K562 (cell line): ENCODE measurements around the gene SEBOX. TPM values are rescaled to one million over a fixed set of nuclear protein-coding genes. Genes with fewer than 3 reads are reported as not detected.

ENCODE experiments used
- C11orf30 ChIP-seq: fragments of 450-650 bp; IDR thresholded peaks from 2 replicates; pipeline ENCODE4 v1.6.1; 2016; ENCODE audit warnings: low read depth, mild to moderate bottlenecking
- CREM ChIP-seq: IDR thresholded peaks from 2 replicates; pipeline ENCODE4 v1.6.1; 2014; ENCODE audit warnings: antibody characterized with exemption, low read depth
- EP400 ChIP-seq: fragments of 450-650 bp; IDR thresholded peaks from 2 replicates; pipeline ENCODE4 v1.6.1; 2017; ENCODE audit warnings: antibody characterized with exemption, mild to moderate bottlenecking, moderate library complexity
- FOXK2 ChIP-seq, 2 experiments: fragments of 450-650 bp; IDR thresholded peaks in 1 of 2; conservative IDR thresholded peaks in 1 of 2; 2 replicates each; pipeline ENCODE4 v1.6.1; 2016; ENCODE audit warnings: low read depth in 2 of 2, mild to moderate bottlenecking in 1 of 2
- GATAD2B ChIP-seq: fragments of 450-650 bp; IDR thresholded peaks from 2 replicates; pipeline ENCODE4 v1.6.1; 2017; ENCODE audit warnings: mild to moderate bottlenecking, borderline replicate concordance
- HES1 ChIP-seq: fragments of 450-650 bp; IDR thresholded peaks from 2 replicates; pipeline ENCODE4 v1.6.1; 2016; ENCODE audit warnings: low read depth, mild to moderate bottlenecking, moderate library complexity
- ILF3 ChIP-seq: fragments of 450-650 bp; IDR thresholded peaks from 2 replicates; pipeline ENCODE4 v1.6.1; 2018; ENCODE audit warnings: antibody characterized with exemption, mild to moderate bottlenecking, moderate library complexity, borderline replicate concordance
- JUN ChIP-seq, 2 experiments: sonication (generic) in 1 of 2; formaldehyde crosslinking in 1 of 2; IDR thresholded peaks; 2 replicates each; pipeline versions ENCODE4 v1.6.1 to v1.8.0; 2012 to 2022; ENCODE audit warnings: borderline replicate concordance in 2 of 2, mild to moderate bottlenecking in 2 of 2, improper control_type of control experiment in 1 of 2, low read depth in 1 of 2, low read length in 1 of 2, missing genetic modification reagents in 1 of 2
- L3MBTL2 ChIP-seq: fragments of 450-650 bp; IDR thresholded peaks from 2 replicates; pipeline ENCODE4 v1.6.1; 2016; ENCODE audit warnings: mild to moderate bottlenecking, moderate library complexity
- NFIC ChIP-seq: fragments of 450-650 bp; IDR thresholded peaks from 2 replicates; pipeline ENCODE4 v1.6.1; 2017; ENCODE audit warnings: mild to moderate bottlenecking, inconsistent platforms
- NFXL1 ChIP-seq: fragments of 450-650 bp; formaldehyde crosslinking; IDR thresholded peaks from 2 replicates; pipeline ENCODE4 v1.4.0; 2021; ENCODE audit warnings: mild to moderate bottlenecking
- RBM22 ChIP-seq: fragments of 200-400 bp; formaldehyde crosslinking; IDR thresholded peaks from 2 replicates; pipeline ENCODE4 v1.6.1; 2018; ENCODE audit warnings: low read length, low read depth; ENCODE audit not compliant: poor library complexity, severe bottlenecking
- SIN3B ChIP-seq: fragments of 450-650 bp; IDR thresholded peaks from 2 replicates; pipeline ENCODE4 v1.6.1; 2017; ENCODE audit warnings: low read depth, mild to moderate bottlenecking, moderate library complexity
- SPI1 ChIP-seq: IDR thresholded peaks from 2 replicates; pipeline ENCODE4 v1.6.1; 2011; ENCODE audit warnings: low read depth, low read length, control low read depth, borderline replicate concordance
- SRF ChIP-seq, 2 experiments: fragments of 250-450, 450-650 bp in 1 of 2; sonication (Bioruptor Pico) in 1 of 2; sonication (generic) in 1 of 2; formaldehyde crosslinking; IDR thresholded peaks; 2 replicates each; pipeline versions ENCODE4 v1.5.0 to v1.5.1; 2020 to 2022; ENCODE audit warnings: mild to moderate bottlenecking in 1 of 2, missing genetic modification reagents in 1 of 2
- SRSF3 ChIP-seq: fragments of 200-400 bp; formaldehyde crosslinking; IDR thresholded peaks from 2 replicates; pipeline ENCODE4 v1.6.1; 2016; ENCODE audit warnings: mild to moderate bottlenecking, low read length, moderate library complexity; ENCODE audit not compliant: insufficient read depth
- SUPT5H ChIP-seq: fragments of 450-650 bp; IDR thresholded peaks from 2 replicates; pipeline ENCODE4 v1.6.1; 2016
- TBL1XR1 ChIP-seq, 2 experiments: IDR thresholded peaks; 2 replicates each; pipeline ENCODE4 v1.6.1; 2012; ENCODE audit warnings: improper control_type of control experiment in 2 of 2, low read length in 2 of 2, mild to moderate bottlenecking in 1 of 2
- TBP ChIP-seq: optimal IDR thresholded peaks from 2 replicates; pipeline ENCODE3; 2011; ENCODE audit warnings: low read depth, low read length, improper control_type of control experiment
- ZBTB8A ChIP-seq: fragments of 450-650 bp; IDR thresholded peaks from 2 replicates; pipeline ENCODE4 v1.6.1; 2018; ENCODE audit warnings: mild to moderate bottlenecking, moderate library complexity; ENCODE audit not compliant: partially characterized antibody
- ZFPM2 ChIP-seq: fragments of 250-450 bp; sonication (Bioruptor Pico); IDR thresholded peaks from 2 replicates; pipeline ENCODE4 v1.5.1; 2022; ENCODE audit warnings: mild to moderate bottlenecking
- ZNF175 ChIP-seq: fragments of 200-800 bp; sonication (Bioruptor generic); IDR thresholded peaks from 2 replicates; pipeline ENCODE4 v1.6.1; 2016; ENCODE audit warnings: low read depth, mild to moderate bottlenecking, missing genetic modification characterization, missing compliant biosample characterization
- ZNF511 ChIP-seq: sonication (generic); formaldehyde crosslinking; IDR thresholded peaks from 2 replicates; pipeline ENCODE4 v1.8.0; 2022; ENCODE audit warnings: mild to moderate bottlenecking, missing genetic modification reagents
- polyA plus RNA-seq, 8 experiments: library from polyadenylated mRNA; depleted of rRNA in 4 of 8; stranded (reverse) in 5 of 8; unstranded in 3 of 8; fragments of >200 nt; fragmentation: Nextera tagmentation in 2 of 8; fragmentation: Illumina TruSeq in 1 of 8; extraction: Ambion mirVana in 2 of 8; extraction: Trizol in 1 of 8; gene quantifications; 2 replicates each; pipeline versions ENCODE4 v1.2.1 to v1.2.3, GENCODE V29; 2011 to 2014; ENCODE audit warnings: inconsistent platforms in 1 of 8, missing spikeins in 1 of 8
- total RNA-seq, 7 experiments: library from RNA; depleted of rRNA in 6 of 7; stranded (reverse); fragments of >200 nt in 6 of 7; fragmentation: Illumina TruSeq in 2 of 7; extraction: Trizol in 2 of 7; gene quantifications; 2 replicates each; pipeline versions ENCODE4 v1.2.1 to v1.2.3, GENCODE V29; 2011 to 2021; ENCODE audit warnings: low replicate concordance in 1 of 7
- TF ChIP-seq, protein P1 (sequence below): fragments of 450-650 bp; IDR thresholded peaks from 2 replicates; pipeline ENCODE4 v1.7.1; 2018; ENCODE audit warnings: mild to moderate bottlenecking, low read depth; ENCODE audit not compliant: partially characterized antibody

The SEBOX gene
- total and polyA plus RNA-seq, 9 of the 15 experiments (the other 6 are each of a cell fraction or from before 2014, with no cell fraction given), result not detected

GRCh38 chr17:28357061-28357900, 7.7 kb downstream of the SEBOX start, which contains the start of gene POLDIP2 (continued):
- TF ChIP-seq SIN3B (peak; percentile 100), SRSF3 (no peak), ZNF175 (CRISPR knock-in tag) (0 out of 2 replicates have a peak, but pooled peaks have one; percentile 40), SPI1 (peak; percentile 74), NFIC (peak; percentile 55), L3MBTL2 (peak; percentile 84), HES1 (no peak), RBM22 (peak; percentile 48), JUN (IDR thresholded peaks at IDR 0.05; ENCODE audit: borderline replicate concordance, low read depth, low read length) (0 out of 2 replicates have a peak, but pooled peaks have one; percentile 44), JUN (CRISPR knock-in tag; IDR thresholded peaks at IDR 0.05; ENCODE audit: borderline replicate concordance) (no peak), FOXK2 (conservative IDR thresholded peaks at IDR 0.05 in 1 of 2, IDR thresholded peaks at IDR 0.05 in 1 of 2; ENCODE audit: low read depth in 2 of 2) (peak; percentile 74 to 76; a peak in 3 of 4 replicates), C11orf30 (peak; percentile 100), GATAD2B (peak; percentile 63; the same call in 1 of the 2 replicates), TBP (peak; percentile 85), SRF (CRISPR knock-in tag; IDR thresholded peaks at IDR 0.05) (no peak), ILF3 (peak; percentile 85; the same call in 1 of the 2 replicates), CREM (peak; percentile 97), ZNF511 (CRISPR knock-in tag) (0 out of 2 replicates have a peak, but pooled peaks have one; percentile 23), SUPT5H (peak; percentile 80), TBL1XR1 (IDR thresholded peaks at IDR 0.05; ENCODE audit: low read length in 2 of 2) (peak in 1 of 2 experiments; percentile 23; a peak in 1 of 4 replicates), NFXL1 (CRISPR knock-in tag) (no peak), ZBTB8A (no peak), ZFPM2 (CRISPR knock-in tag) (peak; percentile 66; the same call in 1 of the 2 replicates), EP400 (peak; percentile 82)
- TF ChIP-seq, protein P1, sequence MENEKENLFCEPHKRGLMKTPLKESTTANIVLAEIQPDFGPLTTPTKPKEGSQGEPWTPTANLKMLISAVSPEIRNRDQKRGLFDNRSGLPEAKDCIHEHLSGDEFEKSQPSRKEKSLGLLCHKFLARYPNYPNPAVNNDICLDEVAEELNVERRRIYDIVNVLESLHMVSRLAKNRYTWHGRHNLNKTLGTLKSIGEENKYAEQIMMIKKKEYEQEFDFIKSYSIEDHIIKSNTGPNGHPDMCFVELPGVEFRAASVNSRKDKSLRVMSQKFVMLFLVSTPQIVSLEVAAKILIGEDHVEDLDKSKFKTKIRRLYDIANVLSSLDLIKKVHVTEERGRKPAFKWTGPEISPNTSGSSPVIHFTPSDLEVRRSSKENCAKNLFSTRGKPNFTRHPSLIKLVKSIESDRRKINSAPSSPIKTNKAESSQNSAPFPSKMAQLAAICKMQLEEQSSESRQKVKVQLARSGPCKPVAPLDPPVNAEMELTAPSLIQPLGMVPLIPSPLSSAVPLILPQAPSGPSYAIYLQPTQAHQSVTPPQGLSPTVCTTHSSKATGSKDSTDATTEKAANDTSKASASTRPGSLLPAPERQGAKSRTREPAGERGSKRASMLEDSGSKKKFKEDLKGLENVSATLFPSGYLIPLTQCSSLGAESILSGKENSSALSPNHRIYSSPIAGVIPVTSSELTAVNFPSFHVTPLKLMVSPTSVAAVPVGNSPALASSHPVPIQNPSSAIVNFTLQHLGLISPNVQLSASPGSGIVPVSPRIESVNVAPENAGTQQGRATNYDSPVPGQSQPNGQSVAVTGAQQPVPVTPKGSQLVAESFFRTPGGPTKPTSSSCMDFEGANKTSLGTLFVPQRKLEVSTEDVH, result peak; percentile 97
